CD4-positive, alpha-beta T cell (primary cell): ENCODE data around the gene TSKS. TPM values are rescaled to one million over a fixed set of nuclear protein-coding genes. Genes with fewer than 3 reads are reported as not detected.

Source experiments
- ATAC-seq: fragments of 200-7000 bp; cut with Tn5 transposase; one replicate; pipeline ENCODE4 v1.10.0; 2022; ENCODE audit warnings: mild to moderate bottlenecking; ENCODE audit not compliant: poor library complexity
- CTCF ChIA-PET: fragments of 350-600 bp; sonication (Branson Sonifier 250); formaldehyde crosslinking; loops from one replicate; lab custom pipeline; 2021; ENCODE audit warnings: antibody characterized with exemption, inconsistent platforms; lab: Charles Lee
- POLR2A ChIA-PET: fragments of 350-600 bp; sonication (Branson Sonifier 250); formaldehyde crosslinking; loops from one replicate; lab custom pipeline; 2021; ENCODE audit warnings: antibody characterized with exemption, inconsistent platforms; lab: Charles Lee
- DNase-seq, 14 experiments: peaks; one replicate each; pipeline ENCODE4 v3.0.0-alpha.2; 2013 to 2020; ENCODE audit warnings: mixed read lengths in 2 of 14
- H3K27ac ChIP-seq, 2 donors: one replicate each; pipeline versions ENCODE4 v1.5.1 to v1.7.0; 2013; ENCODE audit warnings: low read length in 2 of 2, low read depth in 1 of 2, mild to moderate bottlenecking in 1 of 2
- H3K27me3 ChIP-seq, 2 experiments: 1 replicate in 1 of 2; 2 replicates in 1 of 2; pipeline versions ENCODE4 v1.6.1 to v1.7.0; 2013; ENCODE audit warnings: low read length in 2 of 2, control low read depth in 1 of 2, mild to moderate bottlenecking in 1 of 2, moderate library complexity in 1 of 2; ENCODE audit not compliant: insufficient read depth in 2 of 2, control insufficient read depth in 1 of 2
- H3K36me3 ChIP-seq: one replicate; pipeline ENCODE4 v1.6.1; 2013; ENCODE audit warnings: low read length, control low read depth; ENCODE audit not compliant: insufficient read depth
- H3K4me1 ChIP-seq: one replicate; pipeline ENCODE4 v1.6.1; 2013; ENCODE audit warnings: low read length, control low read depth; ENCODE audit not compliant: insufficient read depth
- H3K4me3 ChIP-seq: one replicate; pipeline ENCODE4 v1.5.1; 2013; ENCODE audit warnings: mild to moderate bottlenecking, low read length, moderate library complexity
- H3K9me3 ChIP-seq, 2 experiments: 1 replicate in 1 of 2; 2 replicates in 1 of 2; pipeline versions ENCODE4 v1.6.1 to v1.7.0; 2013; ENCODE audit warnings: low read length in 2 of 2, mild to moderate bottlenecking in 2 of 2, control low read depth in 1 of 2, moderate library complexity in 1 of 2; ENCODE audit not compliant: control insufficient read depth in 1 of 2, insufficient read depth in 1 of 2
- H3K27ac Mint-ChIP-seq: one replicate; pipeline ENCODE4 v1.8.0; 2020; ENCODE audit warnings: mixed read lengths
- H3K27me3 Mint-ChIP-seq: one replicate; pipeline ENCODE4 v1.8.0; 2021; ENCODE audit warnings: mixed read lengths
- H3K36me3 Mint-ChIP-seq: one replicate; pipeline ENCODE4 v1.8.0; 2021; ENCODE audit warnings: low read depth, mixed read lengths
- H3K4me1 Mint-ChIP-seq: one replicate; pipeline ENCODE4 v1.8.0; 2021; ENCODE audit warnings: low read depth, mixed read lengths
- H3K4me3 Mint-ChIP-seq: one replicate; pipeline ENCODE4 v1.8.0; 2020; ENCODE audit warnings: mild to moderate bottlenecking, mixed read lengths
- H3K9me3 Mint-ChIP-seq: one replicate; pipeline ENCODE4 v1.8.0; 2020; ENCODE audit warnings: mixed read lengths
- intact Hi-C, 2 experiments: fragments of 100-400 bp; cut with DNase I in 1 of 2; cut with micrococcal nuclease in 1 of 2; formaldehyde crosslinking; loops; one replicate each; pipeline versions ENCODE4 v1.15.1 to v1.9.0; 2023 to 2025; cut with DNase I, micrococcal nuclease
- total RNA-seq, 174 experiments: library from RNA in 2 of 174; stranded (reverse) in 2 of 174; gene quantifications; one replicate each; pipeline ENCODE4 v1.2.3 and lab custom pipeline; 2021 to 2026
- TF ChIP-seq, protein P1 (sequence below): fragments of 200-600 bp; IDR thresholded peaks from one replicate; pipeline ENCODE4 v1.8.0; 2022; ENCODE audit warnings: antibody characterized with exemption, mild to moderate bottlenecking

The TSKS gene
- total RNA-seq, 2 experiments from 2014 or later, result 2.1 to 2.9 TPM

DNA sequence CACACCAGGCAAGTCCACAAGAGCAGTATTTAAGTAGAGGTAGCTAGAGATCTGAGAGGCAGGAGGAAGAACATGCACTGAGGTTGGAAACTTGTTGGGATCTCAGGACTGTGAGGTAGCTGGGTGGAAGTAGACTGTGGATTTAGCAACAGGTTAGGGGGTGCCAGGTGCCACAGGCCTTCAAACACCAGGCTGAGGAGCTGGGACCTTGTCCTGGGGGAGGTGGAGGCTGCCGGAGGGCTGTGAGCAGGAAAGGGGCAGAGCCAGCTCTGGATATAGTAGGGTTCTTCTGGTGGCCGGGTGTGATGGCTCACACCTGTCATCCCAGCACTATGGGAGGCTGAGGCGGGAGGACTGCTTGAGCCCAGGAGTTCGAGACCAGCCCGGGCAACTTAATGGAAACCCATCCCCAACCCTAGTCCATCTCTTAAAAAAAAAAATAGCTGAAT, 46.9 kb upstream of the TSKS start:
- Mint-ChIP-seq H3K9me3 (no peaks in the 10 kb centered on the region), H3K27ac (peak overlapping the region; percentile 78), H3K27me3 (no peaks in the 10 kb centered on the region), H3K4me1 (peaks cover 41% of the 10 kb centered on the region), H3K4me3 (peak overlapping the region; percentile 78), H3K36me3 (peaks cover 14% of the 10 kb centered on the region)
- Histone ChIP-seq H3K27ac (peak overlapping the region in 1 of 2 donors; percentile 29), H3K36me3 (peaks cover 2% of the 10 kb centered on the region), H3K4me1 (peaks cover 40% of the 10 kb centered on the region), H3K27me3 (no peaks in the 10 kb centered on the region), H3K9me3 (no peaks in the 10 kb centered on the region), H3K4me3 (peak overlapping the region; percentile 79)
- DNase-seq, result no peak
- TF ChIP-seq, protein P1, sequence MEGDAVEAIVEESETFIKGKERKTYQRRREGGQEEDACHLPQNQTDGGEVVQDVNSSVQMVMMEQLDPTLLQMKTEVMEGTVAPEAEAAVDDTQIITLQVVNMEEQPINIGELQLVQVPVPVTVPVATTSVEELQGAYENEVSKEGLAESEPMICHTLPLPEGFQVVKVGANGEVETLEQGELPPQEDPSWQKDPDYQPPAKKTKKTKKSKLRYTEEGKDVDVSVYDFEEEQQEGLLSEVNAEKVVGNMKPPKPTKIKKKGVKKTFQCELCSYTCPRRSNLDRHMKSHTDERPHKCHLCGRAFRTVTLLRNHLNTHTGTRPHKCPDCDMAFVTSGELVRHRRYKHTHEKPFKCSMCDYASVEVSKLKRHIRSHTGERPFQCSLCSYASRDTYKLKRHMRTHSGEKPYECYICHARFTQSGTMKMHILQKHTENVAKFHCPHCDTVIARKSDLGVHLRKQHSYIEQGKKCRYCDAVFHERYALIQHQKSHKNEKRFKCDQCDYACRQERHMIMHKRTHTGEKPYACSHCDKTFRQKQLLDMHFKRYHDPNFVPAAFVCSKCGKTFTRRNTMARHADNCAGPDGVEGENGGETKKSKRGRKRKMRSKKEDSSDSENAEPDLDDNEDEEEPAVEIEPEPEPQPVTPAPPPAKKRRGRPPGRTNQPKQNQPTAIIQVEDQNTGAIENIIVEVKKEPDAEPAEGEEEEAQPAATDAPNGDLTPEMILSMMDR, result no peak
- no peak for ATAC-seq
- ChIA-PET POLR2A (interaction anchor here (0.7 to 2.4 kb wide), 4 partner anchors 41 to 92 kb away, joined by 3 to 8 read pairs (median 4); partner anchors contain the start of genes AKT1S1, PTOV1 and TBC1D17), CTCF (no interaction called here)
- intact Hi-C loops, result loop anchor here (5.0 to 10.0 kb wide), 3 partner anchors 43 to 315 kb away; partner anchors contain the start of genes AP2A1 (in 1 of the 2) and RPS11 (in 1 of the 2)

DNA sequence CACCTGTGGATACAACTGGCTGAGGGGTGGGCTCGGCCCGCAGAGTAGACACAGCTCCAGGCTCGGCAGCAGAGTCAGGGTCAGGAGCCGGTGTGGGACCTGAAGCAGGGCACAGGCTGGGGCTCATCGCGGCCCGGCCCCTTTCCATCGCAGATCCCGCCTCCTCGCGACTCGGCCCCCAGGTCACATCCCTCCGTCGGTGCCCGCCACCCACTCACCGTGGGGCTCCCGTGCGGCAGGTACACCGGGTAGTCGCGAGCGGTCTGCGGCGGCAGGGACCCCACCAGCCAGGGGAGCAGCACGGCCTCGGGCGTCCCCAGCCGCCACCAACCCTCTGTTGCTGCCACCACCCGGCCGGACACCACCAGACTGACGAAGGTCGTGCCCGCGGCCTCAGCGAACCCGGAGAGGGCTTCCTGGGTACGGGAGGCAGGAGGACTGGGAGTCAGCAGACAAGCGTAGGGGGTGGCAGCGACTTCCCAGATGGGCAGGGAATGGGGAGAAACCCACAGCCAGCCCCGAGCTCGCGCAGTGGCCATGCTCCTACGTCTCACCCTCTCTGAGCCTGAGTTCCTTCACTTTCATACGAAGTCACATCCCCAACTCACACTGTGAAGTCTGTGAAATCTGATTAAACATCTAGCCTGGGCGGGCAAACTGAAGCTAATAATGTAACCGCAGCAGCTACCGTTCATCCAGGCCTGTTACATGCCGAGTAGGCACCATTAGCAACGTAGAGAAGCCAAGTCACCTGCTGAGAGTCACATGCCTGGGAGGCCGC, 46.2 kb upstream of the TSKS start:
- H3K27ac ChIP-seq, result peak overlapping the region in 1 of 2 donors; percentile 29
- DNase-seq (peak; percentile 15 to 76 (median 43)), ATAC-seq (peak; percentile 28)
- Mint-ChIP-seq H3K27me3 (no peaks in the 10 kb centered on the region), H3K9me3 (no peaks in the 10 kb centered on the region), H3K4me1 (peaks cover 41% of the 10 kb centered on the region), H3K36me3 (peaks cover 15% of the 10 kb centered on the region), H3K4me3 (peak overlapping the region; percentile 91), H3K27ac (peak overlapping the region; percentile 81)
- CTCF ChIA-PET, result interaction anchor here (1.0 kb wide), 1 partner anchor 41 kb away, joined by 3 read pairs; the partner anchor contains the start of gene PTOV1
- no peaks in the 10 kb centered on the region for H3K9me3 ChIP-seq
- TF ChIP-seq, protein P1, result no peak
- H3K36me3 ChIP-seq, result peaks cover 5% of the 10 kb centered on the region
- POLR2A ChIA-PET, result interaction anchor here (0.7 to 2.4 kb wide), 4 partner anchors 41 to 92 kb away, joined by 3 to 8 read pairs (median 4); partner anchors contain the start of genes AKT1S1, PTOV1 and TBC1D17
- H3K4me3 ChIP-seq, result peak overlapping the region; percentile 79
- intact Hi-C loops, result loop anchor here in 1 of 2 experiments (5.0 kb wide), 1 partner anchor 92 kb away; no protein-coding TSS in a partner anchor
- H3K4me1 ChIP-seq, result peaks cover 37% of the 10 kb centered on the region
- no peaks in the 10 kb centered on the region for H3K27me3 ChIP-seq

DNA sequence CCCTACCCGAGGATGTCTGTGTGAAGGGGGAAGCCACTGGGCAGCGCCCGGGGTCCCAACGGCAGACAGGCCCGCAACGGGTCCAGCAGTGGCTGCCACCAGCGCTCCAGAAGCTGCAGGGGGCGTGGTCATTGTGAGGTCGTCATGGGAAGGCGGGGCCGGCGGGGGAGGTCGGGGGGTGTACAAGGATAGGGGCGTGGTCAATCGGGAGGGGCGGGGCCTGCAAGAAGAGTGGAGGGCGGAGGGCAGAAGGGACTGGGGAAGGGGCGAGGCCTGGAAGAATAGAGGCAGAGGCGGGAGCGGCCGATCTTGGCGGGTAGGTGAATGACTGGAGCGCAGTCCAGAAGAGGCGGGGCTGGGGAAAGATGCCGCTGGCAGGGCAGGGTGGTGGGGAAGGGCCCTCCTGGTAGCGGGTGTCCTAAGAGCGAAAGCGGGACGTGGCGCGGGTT, 45.6 kb upstream of the TSKS start:
- Mint-ChIP-seq H3K4me1 (peaks cover 37% of the 10 kb centered on the region), H3K36me3 (peaks cover 21% of the 10 kb centered on the region), H3K4me3 (peak overlapping the region; percentile 91), H3K27ac (peak overlapping the region; percentile 81), H3K9me3 (no peaks in the 10 kb centered on the region), H3K27me3 (no peaks in the 10 kb centered on the region)
- TF ChIP-seq, protein P1, result no peak
- H3K4me3 ChIP-seq, result peak overlapping the region; percentile 79
- H3K9me3 ChIP-seq, result no peaks in the 10 kb centered on the region
- ChIA-PET CTCF (interaction anchor here (1.0 kb wide), 1 partner anchor 42 kb away, joined by 3 read pairs; the partner anchor contains the start of gene PTOV1), POLR2A (interaction anchor here (1.3 to 2.4 kb wide), 2 partner anchors 68 to 91 kb away, joined by 4 to 8 read pairs; partner anchors contain the start of genes AKT1S1 and TBC1D17)
- ATAC-seq (peak; percentile 52), DNase-seq (peak; percentile 82 to 94 (median 87))
- H3K4me1 ChIP-seq, result peaks cover 35% of the 10 kb centered on the region
- H3K27ac ChIP-seq, result peak overlapping the region; percentile 29 to 59
- peaks cover 7% of the 10 kb centered on the region for H3K36me3 ChIP-seq
- intact Hi-C loops, result loop anchor here in 1 of 2 experiments (5.0 kb wide), 1 partner anchor 91 kb away; no protein-coding TSS in a partner anchor
- H3K27me3 ChIP-seq, result no peaks in the 10 kb centered on the region
